Trophoblast cell (in vitro differentiated cells and primary cell): ENCODE measurements around the gene GPR137.
"Not testable (repeated sequence)": the region's sequence is repeated elsewhere in the genome, so short reads cannot be mapped to it uniquely, and the experiment has no call there.

ENCODE experiments used
- DNase-seq, 2 donors: peaks; one replicate each; pipeline ENCODE4 v3.0.0-alpha.2; 2016
- H2AFZ ChIP-seq: 2 replicates; pipeline ENCODE4 v1.6.1; 2013; ENCODE audit warnings: low read length, moderate library complexity, mild to moderate bottlenecking; ENCODE audit not compliant: insufficient read depth, poor library complexity
- H2AK5ac ChIP-seq: 2 replicates; pipeline ENCODE4 v1.6.1; 2013; ENCODE audit warnings: mild to moderate bottlenecking, low read length
- H2BK120ac ChIP-seq: 2 replicates; pipeline ENCODE4 v1.6.1; 2013; ENCODE audit warnings: low read length, mild to moderate bottlenecking, moderate library complexity; ENCODE audit not compliant: insufficient read depth, poor library complexity
- H2BK12ac ChIP-seq: 2 replicates; pipeline ENCODE4 v1.6.1; 2013; ENCODE audit warnings: mild to moderate bottlenecking, low read length, moderate library complexity
- H2BK5ac ChIP-seq: 2 replicates; pipeline ENCODE4 v1.6.1; 2013; ENCODE audit warnings: low read length, low read depth, moderate library complexity, mild to moderate bottlenecking; ENCODE audit not compliant: poor library complexity
- H3K14ac ChIP-seq: 2 replicates; pipeline ENCODE4 v1.6.1; 2013; ENCODE audit warnings: mild to moderate bottlenecking, low read length
- H3K18ac ChIP-seq: 2 replicates; pipeline ENCODE4 v1.6.1; 2013; ENCODE audit warnings: mild to moderate bottlenecking, low read length
- H3K23ac ChIP-seq: 2 replicates; pipeline ENCODE4 v1.6.1; 2013; ENCODE audit warnings: low read length
- H3K27ac ChIP-seq: 2 replicates; pipeline ENCODE4 v1.5.1; 2013; ENCODE audit warnings: low read depth, mild to moderate bottlenecking, inconsistent platforms, low read length, moderate library complexity
- H3K27me3 ChIP-seq: 2 replicates; pipeline ENCODE4 v1.6.1; 2013; ENCODE audit warnings: inconsistent platforms, mild to moderate bottlenecking, low read length, moderate library complexity; ENCODE audit not compliant: insufficient read depth
- H3K36me3 ChIP-seq, 2 experiments: 1 replicate in 1 of 2; 2 replicates in 1 of 2; pipeline ENCODE4 v1.6.1; 2013; ENCODE audit warnings: low read length in 2 of 2, mild to moderate bottlenecking in 2 of 2, moderate library complexity in 1 of 2; ENCODE audit not compliant: insufficient read depth in 2 of 2, control insufficient read depth in 1 of 2
- H3K4ac ChIP-seq: 2 replicates; pipeline ENCODE4 v1.6.1; 2013; ENCODE audit warnings: low read depth, mild to moderate bottlenecking, low read length, moderate library complexity
- H3K4me1 ChIP-seq, 2 experiments: 1 replicate in 1 of 2; 2 replicates in 1 of 2; pipeline ENCODE4 v1.6.1; 2013; ENCODE audit warnings: low read length in 2 of 2, mild to moderate bottlenecking in 2 of 2, moderate library complexity in 1 of 2; ENCODE audit not compliant: insufficient read depth in 2 of 2, control insufficient read depth in 1 of 2
- H3K4me2 ChIP-seq: 2 replicates; pipeline ENCODE4 v1.6.1; 2013; ENCODE audit warnings: inconsistent platforms, mild to moderate bottlenecking, low read length, moderate library complexity
- H3K4me3 ChIP-seq: 2 replicates; pipeline ENCODE4 v1.5.1; 2013; ENCODE audit warnings: mild to moderate bottlenecking, low read depth, low read length, inconsistent platforms
- H3K79me1 ChIP-seq: one replicate; pipeline ENCODE4 v1.6.1; 2013; ENCODE audit warnings: low read length
- H3K79me2 ChIP-seq: 2 replicates; pipeline ENCODE4 v1.6.1; 2013; ENCODE audit warnings: low read length, mild to moderate bottlenecking; ENCODE audit not compliant: control insufficient read depth, insufficient read depth, poor library complexity
- H3K9ac ChIP-seq: 2 replicates; pipeline ENCODE4 v1.6.1; 2013; ENCODE audit warnings: mild to moderate bottlenecking, low read length
- H3K9me3 ChIP-seq: 2 replicates; pipeline ENCODE4 v1.6.1; 2013; ENCODE audit warnings: low read depth, mild to moderate bottlenecking, control low read depth, inconsistent platforms, low read length; ENCODE audit not compliant: insufficient read depth
- H4K12ac ChIP-seq: 2 replicates; pipeline ENCODE4 v1.6.1; 2013; ENCODE audit warnings: low read depth, mild to moderate bottlenecking, low read length, moderate library complexity
- H4K8ac ChIP-seq: 2 replicates; pipeline ENCODE4 v1.6.1; 2013; ENCODE audit warnings: low read depth, mild to moderate bottlenecking, low read length, moderate library complexity
- H4K91ac ChIP-seq: one replicate; pipeline ENCODE4 v1.6.1; 2013; ENCODE audit warnings: low read depth, mild to moderate bottlenecking, low read length, moderate library complexity
- WGBS: extraction: QIAGEN DNeasy Blood & Tissue Kit; methylation state at CpG from one replicate; pipeline ENCODE4 v1.1.7; 2013; ENCODE audit warnings: missing lambda C conversion rate; ENCODE audit not compliant: insufficient read length, insufficient coverage; ENCODE audit errors: extremely low coverage; 5-methylcytosine and 5-hydroxymethylcytosine counted together

GPR137 gene

DNA sequence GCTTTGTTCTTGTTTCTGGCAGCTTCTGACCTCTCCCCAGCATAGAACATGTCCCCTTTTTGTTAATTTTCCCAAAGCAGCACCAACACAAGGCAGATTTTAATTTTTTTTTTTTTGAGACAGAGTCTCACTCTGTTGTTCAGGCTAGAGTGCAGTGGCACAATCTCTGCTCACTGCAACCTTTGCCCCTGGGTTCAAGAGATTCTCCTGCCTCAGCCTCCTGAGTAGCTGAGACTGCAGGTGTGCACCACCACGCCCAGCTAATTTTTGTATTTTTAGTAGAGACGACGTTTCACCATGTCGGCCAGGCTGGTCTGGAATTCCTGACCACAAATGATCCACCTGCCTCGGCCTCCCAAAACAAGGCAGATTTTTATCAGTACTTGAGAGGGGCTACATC lies 22.1 kb downstream of the GPR137 start:
- not testable (repeated sequence) for H3K18ac ChIP-seq, H4K12ac ChIP-seq, H3K79me2 ChIP-seq, H2BK120ac ChIP-seq, H4K8ac ChIP-seq, H3K23ac ChIP-seq, H3K14ac ChIP-seq, H3K4me3 ChIP-seq, DNase-seq, H2AK5ac ChIP-seq, H4K91ac ChIP-seq, H2BK5ac ChIP-seq, H3K27ac ChIP-seq, H2AFZ ChIP-seq, H2BK12ac ChIP-seq, H3K4me2 ChIP-seq, H3K9ac ChIP-seq, H3K27me3 ChIP-seq, H3K4ac ChIP-seq, H3K9me3 ChIP-seq
- peaks cover 8 to 12% of the 10 kb centered on the region in 2 experiments for H3K36me3 ChIP-seq
- no CpG with 5 or more reads among the region's 5 CpGs for whole genome bisulfite sequencing
- peaks cover 15 to 18% of the 10 kb centered on the region in 2 experiments for H3K4me1 ChIP-seq
- peaks cover 15% of the 10 kb centered on the region for H3K79me1 ChIP-seq

DNA sequence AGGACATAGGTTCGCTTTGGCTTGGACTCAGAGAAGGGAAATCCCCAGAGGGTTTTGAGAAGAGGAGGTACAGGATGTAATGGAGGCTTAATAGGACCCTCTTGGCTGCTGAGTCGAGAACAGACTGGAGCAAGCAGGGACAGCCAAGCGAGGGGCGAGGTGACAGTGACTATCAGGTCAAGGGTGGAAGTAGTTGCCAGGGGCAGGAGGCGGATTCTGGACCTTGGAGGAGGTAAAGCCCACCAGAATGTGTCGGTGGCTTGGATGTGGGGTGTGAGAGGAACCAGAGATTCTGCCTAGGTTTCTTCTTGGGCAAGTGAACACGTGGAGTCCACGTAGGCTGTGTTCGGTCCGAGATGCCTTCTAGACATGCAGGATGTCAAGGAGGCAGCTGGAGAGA lies 27.3 kb downstream of the GPR137 start:
- H3K4me1 ChIP-seq: peaks cover 9 to 10% of the 10 kb centered on the region in 2 experiments
- no peak overlapping the region for H3K18ac ChIP-seq
- no peaks in the 10 kb centered on the region for H3K27me3 ChIP-seq
- DNase-seq: no peak
- H2AK5ac ChIP-seq: no peak overlapping the region
- H3K27ac ChIP-seq: no peak overlapping the region
- H4K91ac ChIP-seq: no peak overlapping the region
- H3K79me2 ChIP-seq: peaks cover 4% of the 10 kb centered on the region
- H2BK5ac ChIP-seq: no peak overlapping the region
- no peak overlapping the region for H3K4me3 ChIP-seq
- no peak overlapping the region for H2AFZ ChIP-seq
- no peak overlapping the region for H3K4me2 ChIP-seq
- H4K12ac ChIP-seq: peak overlapping the region; percentile 51
- H3K9me3 ChIP-seq: peaks cover 2% of the 10 kb centered on the region
- H3K14ac ChIP-seq: no peak overlapping the region
- H4K8ac ChIP-seq: no peak overlapping the region
- H3K23ac ChIP-seq: no peak overlapping the region
- H2BK12ac ChIP-seq: no peak overlapping the region
- H3K79me1 ChIP-seq: peaks cover 9% of the 10 kb centered on the region
- WGBS: no CpG with 5 or more reads among the region's 10 CpGs
- H3K9ac ChIP-seq: no peak overlapping the region
- no peak overlapping the region for H2BK120ac ChIP-seq
- no peak overlapping the region for H3K4ac ChIP-seq
- peaks cover 34 to 40% of the 10 kb centered on the region in 2 experiments for H3K36me3 ChIP-seq

DNA sequence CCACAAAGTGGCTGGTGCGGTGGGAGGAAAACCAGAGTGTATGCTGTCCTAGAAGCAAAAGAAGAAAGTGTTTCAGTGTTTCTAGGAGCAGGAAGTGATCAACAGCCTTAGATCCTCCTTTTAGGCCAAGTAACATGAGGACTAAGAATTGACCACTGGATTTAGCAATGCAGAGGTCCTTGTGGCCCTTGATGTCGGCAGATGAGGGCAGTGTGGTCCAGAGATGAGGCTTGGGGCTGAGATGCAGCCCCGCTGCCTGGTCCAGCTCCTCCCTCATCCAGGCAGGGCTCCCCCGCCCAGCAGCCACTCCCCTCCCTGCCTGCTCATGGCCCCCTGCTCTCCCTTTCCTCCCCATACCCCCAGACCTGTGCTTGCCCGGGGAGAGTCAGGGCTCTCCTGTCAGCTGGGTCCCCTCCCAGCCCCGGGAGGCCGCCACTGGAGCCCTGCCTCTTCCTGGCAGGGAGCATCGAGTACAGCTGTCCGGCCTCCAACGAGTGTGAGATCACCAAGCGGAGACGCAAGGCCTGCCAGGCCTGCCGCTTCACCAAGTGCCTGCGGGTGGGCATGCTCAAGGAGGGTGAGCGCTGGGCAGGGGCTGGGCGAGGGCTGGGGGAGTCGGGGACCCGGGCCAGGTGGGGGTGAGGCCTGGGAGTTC lies 28.0 kb downstream of the GPR137 start:
- H3K9me3 ChIP-seq: peaks cover 2% of the 10 kb centered on the region
- H3K36me3 ChIP-seq: peaks cover 34 to 37% of the 10 kb centered on the region in 2 experiments
- H2AK5ac ChIP-seq: no peak overlapping the region
- peaks cover 9 to 10% of the 10 kb centered on the region in 2 experiments for H3K4me1 ChIP-seq
- no peaks in the 10 kb centered on the region for H3K27me3 ChIP-seq
- H3K14ac ChIP-seq: no peak overlapping the region
- H3K9ac ChIP-seq: no peak overlapping the region
- H2BK120ac ChIP-seq: no peak overlapping the region
- no peak overlapping the region for H2BK12ac ChIP-seq
- no peak overlapping the region for H3K27ac ChIP-seq
- H3K18ac ChIP-seq: no peak overlapping the region
- peaks cover 14% of the 10 kb centered on the region for H3K79me1 ChIP-seq
- peaks cover 9% of the 10 kb centered on the region for H3K79me2 ChIP-seq
- no peak overlapping the region for H2BK5ac ChIP-seq
- no peak for DNase-seq
- no peak overlapping the region for H3K4me2 ChIP-seq
- H3K4me3 ChIP-seq: no peak overlapping the region
- no CpG with 5 or more reads among the region's 18 CpGs for WGBS
- H2AFZ ChIP-seq: no peak overlapping the region
- H3K4ac ChIP-seq: no peak overlapping the region
- no peak overlapping the region for H4K91ac ChIP-seq
- no peak overlapping the region for H3K23ac ChIP-seq
- no peak overlapping the region for H4K8ac ChIP-seq
- no peak overlapping the region for H4K12ac ChIP-seq

DNA sequence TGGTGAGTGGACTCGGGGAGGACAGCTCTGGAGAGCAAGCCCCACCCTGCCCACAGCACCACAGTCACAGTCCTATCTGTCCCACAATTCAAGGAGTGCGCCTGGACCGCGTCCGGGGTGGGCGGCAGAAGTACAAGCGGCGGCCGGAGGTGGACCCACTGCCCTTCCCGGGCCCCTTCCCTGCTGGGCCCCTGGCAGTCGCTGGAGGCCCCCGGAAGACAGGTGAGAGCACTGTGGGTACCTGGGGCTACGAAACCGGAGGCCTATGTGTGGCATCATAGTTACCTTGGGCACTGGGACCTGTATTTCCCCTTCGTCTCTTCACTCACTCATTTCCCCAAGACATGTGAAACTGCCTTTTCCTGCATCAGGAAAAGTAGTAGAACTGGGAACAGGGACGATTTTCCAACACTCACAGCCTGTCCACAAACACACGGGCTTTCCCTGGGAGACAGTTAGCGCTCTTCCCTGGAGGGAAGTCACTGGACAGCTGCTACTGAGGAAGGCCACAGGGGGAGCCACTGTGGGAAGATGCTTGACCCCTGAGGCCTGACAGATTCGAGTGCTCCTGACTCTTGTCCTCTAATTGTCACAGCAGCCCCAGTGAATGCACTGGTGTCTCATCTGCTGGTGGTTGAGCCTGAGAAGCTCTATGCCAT lies 28.6 kb downstream of the GPR137 start:
- Histone ChIP-seq H3K9me3 (peaks cover 2% of the 10 kb centered on the region), H3K27ac (no peak overlapping the region), H3K79me2 (peaks cover 9% of the 10 kb centered on the region), H4K8ac (no peak overlapping the region), H3K27me3 (no peaks in the 10 kb centered on the region), H4K12ac (no peak overlapping the region), H3K23ac (no peak overlapping the region), H3K4me2 (no peak overlapping the region), H3K9ac (no peak overlapping the region), H3K4me3 (no peak overlapping the region), H2AK5ac (no peak overlapping the region), H3K4ac (no peak overlapping the region), H2AFZ (no peak overlapping the region), H3K14ac (no peak overlapping the region), H2BK5ac (no peak overlapping the region), H3K4me1 (peaks cover 9 to 14% of the 10 kb centered on the region in 2 experiments), H2BK12ac (no peak overlapping the region), H3K18ac (no peak overlapping the region), H2BK120ac (no peak overlapping the region), H3K79me1 (peaks cover 16% of the 10 kb centered on the region), H4K91ac (no peak overlapping the region), H3K36me3 (peaks cover 34 to 37% of the 10 kb centered on the region in 2 experiments)
- DNase-seq: no peak
- WGBS: no CpG with 5 or more reads among the region's 19 CpGs
